EH (cell line): ENCODE measurements around the gene SLC17A9.

Source experiments
- DNase-seq: peaks from one replicate; pipeline ENCODE4 v3.0.0-alpha.2; 2015; ENCODE audit warnings: low read depth

SLC17A9 gene

GRCh38 chr20:63003546-63003945 lies 51.0 kb downstream of the SLC17A9 start:
- DNase-seq, result no peak

GRCh38 chr20:63004607-63005364 lies 52.3 kb downstream of the SLC17A9 start:
- no peak for DNase-seq

GRCh38 chr20:63005365-63005861 lies 52.9 kb downstream of the SLC17A9 start:
- no peak for DNase-seq

GRCh38 chr20:63005862-63006539 lies 53.5 kb downstream of the SLC17A9 start:
- DNase-seq, result peak; percentile 9

- no peak for DNase-seq
These were observed 54.2 kb downstream of the SLC17A9 start, which contains the start of gene BHLHE23 for GRCh38 chr20:63006540-63007359. Gene BHLHE23, minus strand, starts transcription at chr20:63006964. Its CDS starts 190 bp downstream, at chr20:63006774.

GRCh38 chr20:63007360-63007645 lies 54.8 kb downstream of the SLC17A9 start:
- DNase-seq, result no peak

GRCh38 chr20:63007646-63008488 lies 55.4 kb downstream of the SLC17A9 start:
- no peak for DNase-seq

GRCh38 chr20:63008541-63009044 lies 56.1 kb downstream of the SLC17A9 start:
- DNase-seq, result no peak

- peak; percentile 63 for DNase-seq
These were observed 56.8 kb downstream of the SLC17A9 start for GRCh38 chr20:63009045-63009961.

GRCh38 chr20:63009988-63010769 lies 57.7 kb downstream of the SLC17A9 start:
- DNase-seq, result no peak

- DNase-seq, result peak; percentile 13
These were observed 59.3 kb downstream of the SLC17A9 start for GRCh38 chr20:63011798-63012197.

GRCh38 chr20:63013207-63013606 lies 60.7 kb downstream of the SLC17A9 start:
- no peak for DNase-seq

- no peak for DNase-seq
These were observed 61.8 kb downstream of the SLC17A9 start for GRCh38 chr20:63014287-63014686.

GRCh38 chr20:63014710-63015109 lies 62.2 kb downstream of the SLC17A9 start:
- DNase-seq, result no peak

GRCh38 chr20:63015147-63015661 lies 62.7 kb downstream of the SLC17A9 start:
- no peak for DNase-seq

GRCh38 chr20:63015662-63016361 lies 63.3 kb downstream of the SLC17A9 start:
- no peak for DNase-seq

GRCh38 chr20:63016514-63017075 lies 64.1 kb downstream of the SLC17A9 start:
- DNase-seq, result no peak

GRCh38 chr20:63017076-63017825 lies 64.7 kb downstream of the SLC17A9 start:
- no peak for DNase-seq
